ENCODE data around the gene MRPL49. TPM values are rescaled to one million over a fixed set of nuclear protein-coding genes. Genes with fewer than 3 reads are reported as not detected.

The MRPL49 gene
- total RNA-seq, 1 donor from 2014 or later = 42.1 TPM

- no peak for TF ChIP-seq CTCF (IDR thresholded peaks at IDR 0.05; ENCODE audit: insufficient read depth, low read length, severe bottlenecking)
- no peak for FAIRE-seq
Measured at GRCh38 chr11:65113839-65114238, 8.3 kb upstream of the MRPL49 start.

GRCh38 chr11:65114538-65115171 is 7.5 kb upstream of the MRPL49 start:
- Histone ChIP-seq H3K27me3 (ENCODE audit: control insufficient read depth, insufficient read depth, low read length) (no peaks in the 10 kb centered on the region), H3K4me3 (ENCODE audit: low read depth, low read length) (no peak overlapping the region), H3K36me3 (ENCODE audit: control insufficient read depth, insufficient read depth, low read length) (peaks cover 17% of the 10 kb centered on the region)
- peak; percentile 62 for FAIRE-seq
- DNase-seq (ENCODE audit: low read depth) = no peak
- TF ChIP-seq CTCF (IDR thresholded peaks at IDR 0.05; ENCODE audit: insufficient read depth, low read length, severe bottlenecking) = no peak

More at GRCh38 chr11:65113839-65114238, 8.3 kb upstream of the MRPL49 start:
- no peaks in the 10 kb centered on the region for H3K27me3 ChIP-seq (ENCODE audit: control insufficient read depth, insufficient read depth, low read length)
- H3K4me3 ChIP-seq (ENCODE audit: low read depth, low read length) = no peak overlapping the region
- peaks cover 15% of the 10 kb centered on the region for H3K36me3 ChIP-seq (ENCODE audit: control insufficient read depth, insufficient read depth, low read length)
- no peak for DNase-seq (ENCODE audit: low read depth)

- FAIRE-seq (no peak), DNase-seq (ENCODE audit: low read depth) (no peak)
- Histone ChIP-seq H3K36me3 (ENCODE audit: control insufficient read depth, insufficient read depth, low read length) (peaks cover 22% of the 10 kb centered on the region), H3K4me3 (ENCODE audit: low read depth, low read length) (no peak overlapping the region), H3K27me3 (ENCODE audit: control insufficient read depth, insufficient read depth, low read length) (no peaks in the 10 kb centered on the region)
- TF ChIP-seq CTCF (IDR thresholded peaks at IDR 0.05; ENCODE audit: insufficient read depth, low read length, severe bottlenecking) = no peak
Measured at GRCh38 chr11:65115361-65116082, 6.6 kb upstream of the MRPL49 start.

GRCh38 chr11:65116370-65117205 is 5.5 kb upstream of the MRPL49 start:
- peak; percentile 75 for DNase-seq (ENCODE audit: low read depth)
- TF ChIP-seq CTCF (IDR thresholded peaks at IDR 0.05; ENCODE audit: insufficient read depth, low read length, severe bottlenecking) = no peak
- no peak for FAIRE-seq
- peaks cover 26% of the 10 kb centered on the region for H3K36me3 ChIP-seq (ENCODE audit: control insufficient read depth, insufficient read depth, low read length)
- H3K27me3 ChIP-seq (ENCODE audit: control insufficient read depth, insufficient read depth, low read length) = no peaks in the 10 kb centered on the region
- H3K4me3 ChIP-seq (ENCODE audit: low read depth, low read length) = peak overlapping the region; percentile 84

GRCh38 chr11:65117206-65118096 is 4.7 kb upstream of the MRPL49 start, which contains the start of gene ZNHIT2:
Gene ZNHIT2, minus strand, starts transcription at chr11:65117701. Its CDS starts 48 bp downstream, at chr11:65117653.
- TF ChIP-seq CTCF (IDR thresholded peaks at IDR 0.05; ENCODE audit: insufficient read depth, low read length, severe bottlenecking) = peak; percentile 92
- peak; percentile 97 for DNase-seq (ENCODE audit: low read depth)
- Histone ChIP-seq H3K4me3 (ENCODE audit: low read depth, low read length) (peak within 1 kb of the TSS; percentile 84), H3K36me3 (ENCODE audit: control insufficient read depth, insufficient read depth, low read length) (peaks cover 26% of the 10 kb centered on the region), H3K27me3 (ENCODE audit: control insufficient read depth, insufficient read depth, low read length) (no peaks in the 10 kb centered on the region)
- FAIRE-seq = peak; percentile 7
